ENCODE results near the gene NT5DC2.

The NT5DC2 gene

DNA sequence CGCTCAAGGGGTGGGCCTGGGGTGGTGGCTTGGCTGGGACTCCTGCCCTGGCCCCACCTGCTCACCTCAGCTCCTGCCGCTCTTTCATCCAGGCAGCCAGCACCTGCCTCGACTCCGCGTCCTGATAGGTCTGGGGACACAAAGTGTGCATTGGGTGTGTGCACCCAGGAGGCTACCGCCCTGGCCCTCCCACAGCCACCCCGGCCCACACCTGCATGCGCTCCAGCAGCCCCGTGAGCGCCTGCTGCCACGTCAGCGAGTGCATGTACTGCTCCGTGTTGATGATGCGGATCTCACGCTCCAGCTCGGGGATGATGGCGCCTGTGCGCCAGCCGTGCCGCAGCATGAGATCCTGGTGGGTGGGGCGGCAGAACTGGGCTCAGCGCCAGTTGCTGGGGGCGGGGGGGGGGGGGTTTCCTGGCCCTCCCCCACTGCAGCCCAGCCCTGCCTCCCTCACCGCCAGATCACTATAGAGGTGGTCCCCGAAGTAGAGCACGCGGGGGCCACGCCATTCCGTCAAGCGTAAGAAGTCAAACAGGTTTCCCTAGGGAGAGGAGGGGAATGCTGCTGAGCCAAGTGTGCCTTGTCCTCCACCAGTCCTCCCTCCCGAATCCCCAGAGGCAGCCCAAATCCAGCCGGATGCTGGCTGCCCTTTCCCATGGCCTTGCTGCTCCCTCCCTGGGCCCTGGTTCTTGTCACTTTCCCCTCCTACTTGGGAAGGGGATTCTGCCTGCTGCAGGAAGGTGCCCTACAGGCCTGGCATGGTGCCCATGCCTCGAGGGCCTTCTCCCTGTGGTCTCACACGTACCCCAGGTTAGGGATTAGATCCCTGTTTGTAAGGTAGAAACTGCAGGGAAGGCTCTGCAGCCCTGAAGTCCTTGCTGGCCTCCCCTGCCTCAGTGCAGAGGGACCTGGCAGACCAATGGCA is 8.6 kb downstream of the NT5DC2 start:
- no peak for DNase-seq (ENCODE audit: low read depth)

DNA sequence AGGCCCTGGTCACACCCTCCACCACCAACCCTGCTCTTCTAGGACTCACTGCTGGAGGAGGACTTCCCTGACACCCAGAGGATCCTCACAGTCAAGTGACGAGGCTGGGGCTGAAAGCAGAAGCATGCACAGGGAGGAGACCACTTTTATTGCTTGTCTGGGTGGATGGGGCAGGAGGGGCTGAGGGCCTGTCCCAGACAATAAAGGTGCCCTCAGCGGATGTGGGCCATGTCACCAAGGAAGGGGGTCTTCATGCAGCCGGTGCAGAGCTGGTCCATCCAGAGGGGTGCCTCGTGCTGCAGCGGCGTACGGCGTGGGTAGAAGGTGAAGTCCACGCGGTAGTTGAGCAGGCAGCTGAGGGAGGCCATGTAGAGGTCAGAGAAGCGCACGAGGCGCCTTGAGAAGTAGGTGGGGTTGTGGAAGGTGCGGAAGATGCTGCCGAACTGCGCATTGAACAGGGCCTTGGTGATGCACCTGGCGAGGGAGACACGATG is 9.4 kb downstream of the NT5DC2 start:
- DNase-seq (ENCODE audit: low read depth) = no peak

GRCh38 chr3:52523386-52524257 is 10.0 kb downstream of the NT5DC2 start:
- DNase-seq (ENCODE audit: low read depth) = no peak

DNA sequence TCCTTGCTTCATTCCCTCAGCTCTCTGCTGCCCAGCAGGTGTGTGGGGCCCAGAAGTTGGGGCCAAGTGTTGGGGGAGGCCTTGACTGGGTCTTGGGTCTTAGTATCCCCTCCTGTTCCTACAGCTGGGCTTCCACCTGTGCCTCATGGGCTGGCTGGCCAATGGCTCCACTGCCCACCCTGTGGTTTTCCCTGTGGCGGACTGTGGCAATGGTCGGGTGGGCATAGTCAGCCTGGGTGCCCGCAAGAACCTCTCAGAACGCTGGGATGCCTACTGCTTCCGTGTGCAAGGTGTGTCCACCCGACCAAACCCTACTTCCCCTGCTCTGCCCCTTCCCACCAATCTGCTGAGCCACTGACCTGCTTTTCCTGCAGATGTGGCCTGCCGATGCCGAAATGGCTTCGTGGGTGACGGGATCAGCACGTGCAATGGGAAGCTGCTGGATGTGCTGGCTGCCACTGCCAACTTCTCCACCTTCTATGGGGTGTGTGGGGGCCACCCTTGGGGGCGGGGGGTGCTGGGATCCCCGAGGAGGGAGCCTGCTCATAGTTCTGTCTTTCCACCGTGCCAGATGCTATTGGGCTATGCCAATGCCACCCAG is 10.9 kb downstream of the NT5DC2 start:
- DNase-seq (ENCODE audit: low read depth) = no peak

DNA sequence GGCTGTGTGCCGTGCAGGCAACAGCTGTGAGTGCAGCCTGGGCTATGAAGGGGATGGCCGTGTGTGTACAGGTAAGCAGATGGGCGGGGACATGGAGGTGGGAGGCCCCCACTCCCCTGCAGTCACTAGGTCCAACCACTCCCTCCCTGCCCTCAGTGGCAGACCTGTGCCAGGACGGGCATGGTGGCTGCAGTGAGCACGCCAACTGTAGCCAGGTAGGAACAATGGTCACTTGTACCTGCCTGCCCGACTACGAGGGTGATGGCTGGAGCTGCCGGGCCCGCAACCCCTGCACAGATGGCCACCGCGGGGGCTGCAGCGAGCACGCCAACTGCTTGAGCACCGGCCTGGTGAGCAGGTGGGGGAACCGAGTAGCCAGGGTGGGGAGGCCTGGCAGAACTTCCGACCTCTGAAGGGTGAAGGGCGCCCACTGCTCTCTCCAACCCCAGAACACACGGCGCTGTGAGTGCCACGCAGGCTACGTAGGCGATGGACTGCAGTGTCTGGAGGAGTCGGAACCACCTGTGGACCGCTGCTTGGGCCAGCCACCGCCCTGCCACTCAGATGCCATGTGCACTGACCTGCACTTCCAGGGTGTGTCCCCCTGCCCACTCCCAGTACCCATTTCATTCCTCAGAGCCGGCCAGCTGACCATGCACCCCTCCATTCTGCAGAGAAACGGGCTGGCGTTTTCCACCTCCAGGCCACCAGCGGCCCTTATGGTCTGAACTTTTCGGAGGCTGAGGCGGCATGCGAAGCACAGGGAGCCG is 11.6 kb downstream of the NT5DC2 start:
- no peak for DNase-seq (ENCODE audit: low read depth)

DNA sequence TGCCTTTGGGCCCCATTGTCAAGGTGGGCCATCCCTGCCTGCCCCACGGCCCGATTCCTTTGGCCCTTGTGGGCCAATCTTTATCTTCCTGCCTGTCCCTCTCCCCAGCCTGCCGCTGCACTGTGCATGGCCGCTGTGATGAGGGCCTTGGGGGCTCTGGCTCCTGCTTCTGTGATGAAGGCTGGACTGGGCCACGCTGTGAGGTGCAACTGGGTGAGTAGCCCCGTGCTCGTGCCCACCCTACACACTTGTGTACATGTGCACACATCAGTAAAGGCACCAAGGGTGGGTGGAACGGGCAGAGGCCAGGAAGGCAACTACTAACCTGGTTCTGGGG is 12.2 kb downstream of the NT5DC2 start:
- DNase-seq (ENCODE audit: low read depth) = no peak

- no peak for DNase-seq (ENCODE audit: low read depth)
Observed at GRCh38 chr3:52520716-52521487, 12.8 kb downstream of the NT5DC2 start.

- no peak for DNase-seq (ENCODE audit: low read depth)
Observed at GRCh38 chr3:52520141-52520667, 13.5 kb downstream of the NT5DC2 start.

DNA sequence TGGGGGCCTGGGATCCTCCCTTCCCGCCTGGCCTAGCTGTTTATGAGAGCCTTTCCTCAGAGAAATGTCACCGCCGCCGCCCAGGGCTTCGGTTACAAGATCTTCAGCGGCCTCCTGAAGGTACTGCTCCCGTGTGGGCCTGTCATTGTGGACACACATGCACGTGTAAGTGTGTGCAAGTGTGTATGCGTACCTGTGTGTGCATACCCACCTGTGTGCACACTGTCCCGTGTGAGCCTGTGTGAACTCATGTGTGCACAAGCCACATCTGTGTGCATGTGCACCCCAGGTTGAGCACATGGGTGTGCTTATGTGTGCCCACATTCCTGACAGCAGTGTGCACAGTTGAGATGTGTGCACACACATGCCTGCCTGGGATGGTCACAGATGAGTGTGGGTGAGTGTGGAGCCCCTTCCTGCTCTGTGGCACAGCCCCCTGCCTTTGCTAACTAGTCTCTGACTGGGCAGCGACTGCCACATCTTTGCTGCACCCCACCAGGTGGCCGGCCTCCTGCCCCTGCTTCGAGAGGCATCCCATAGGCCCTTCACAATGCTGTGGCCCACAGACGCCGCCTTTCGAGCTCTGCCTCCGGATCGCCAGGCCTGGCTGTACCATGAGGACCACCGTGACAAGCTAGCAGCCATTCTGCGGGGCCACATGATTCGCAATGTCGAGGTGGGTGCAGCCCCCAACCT is 14.1 kb downstream of the NT5DC2 start:
- no peak for DNase-seq (ENCODE audit: low read depth)

DNA sequence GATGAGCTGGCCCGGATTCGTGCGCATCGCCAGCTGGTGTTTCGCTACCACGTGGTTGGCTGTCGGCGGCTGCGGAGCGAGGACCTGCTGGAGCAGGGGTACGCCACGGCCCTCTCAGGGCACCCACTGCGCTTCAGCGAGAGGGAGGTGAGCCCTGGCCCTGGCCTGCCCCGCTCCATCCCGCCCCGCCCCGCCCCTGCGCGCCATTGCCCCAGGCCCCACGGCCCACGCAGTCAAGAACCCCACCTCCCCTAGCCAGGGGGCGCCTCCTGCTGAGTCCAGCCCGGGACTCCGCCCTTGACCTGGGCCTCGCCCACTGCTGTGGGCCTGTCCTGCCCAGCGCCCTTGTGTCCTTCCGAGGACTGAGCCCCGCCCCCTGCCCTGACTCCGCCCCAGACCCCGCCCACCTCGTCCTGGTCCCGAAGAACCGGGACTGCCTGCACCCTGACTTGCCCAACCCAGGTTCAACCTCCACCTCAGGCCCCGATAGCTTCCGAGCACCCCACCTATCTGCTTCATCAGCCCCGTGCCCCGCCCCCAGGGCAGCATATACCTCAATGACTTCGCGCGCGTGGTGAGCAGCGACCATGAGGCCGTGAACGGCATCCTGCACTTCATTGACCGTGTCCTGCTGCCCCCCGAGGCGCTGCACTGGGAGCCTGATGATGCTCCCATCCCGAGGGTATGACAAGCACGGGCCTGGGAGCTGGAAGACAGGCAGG is 14.8 kb downstream of the NT5DC2 start:
- no peak for DNase-seq (ENCODE audit: low read depth)

- DNase-seq (ENCODE audit: low read depth) = no peak
Observed at GRCh38 chr3:52517796-52518722, 15.6 kb downstream of the NT5DC2 start.

GRCh38 chr3:52516509-52517195 is 17.0 kb downstream of the NT5DC2 start:
- no peak for DNase-seq (ENCODE audit: low read depth)

DNA sequence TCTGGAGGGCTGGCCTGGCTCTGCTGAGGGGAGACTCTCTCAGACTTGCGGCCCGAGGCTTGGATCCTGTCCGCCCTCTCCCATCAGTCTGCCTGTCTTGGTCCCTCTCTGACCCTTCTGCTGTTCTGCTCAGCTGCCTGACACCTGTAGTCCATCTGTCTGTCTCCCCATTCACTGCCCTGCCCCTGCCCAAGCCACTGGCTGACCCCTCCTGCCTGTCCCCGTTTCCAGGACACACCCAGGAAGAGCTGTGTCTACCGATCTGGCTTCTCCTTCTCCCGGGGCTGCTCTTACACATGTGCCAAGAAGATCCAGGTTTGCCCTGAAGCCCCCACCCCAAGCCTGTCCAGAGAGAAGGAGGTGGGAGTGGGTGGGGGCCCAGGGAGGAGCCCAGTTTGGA is 18.5 kb downstream of the NT5DC2 start:
- no peak for DNase-seq (ENCODE audit: low read depth)

DNA sequence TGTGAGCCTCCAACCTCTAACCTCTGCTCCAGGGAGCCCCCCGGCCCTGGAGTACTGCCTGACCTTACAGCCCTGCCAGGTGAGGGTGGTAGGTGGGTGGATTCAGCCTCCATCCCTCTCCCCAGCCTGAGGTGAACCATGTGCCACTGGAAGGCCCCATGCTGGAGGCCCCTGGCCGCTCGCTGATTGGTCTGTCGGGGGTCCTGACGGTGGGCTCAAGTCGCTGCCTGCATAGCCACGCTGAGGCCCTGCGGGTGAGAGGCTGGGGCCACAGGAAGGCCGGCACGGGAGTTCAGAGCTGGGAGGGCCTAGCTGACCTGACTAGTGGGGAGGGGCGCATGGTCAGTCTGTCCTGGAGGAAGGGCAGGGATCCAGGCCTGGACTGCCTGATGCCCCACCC is 19.1 kb downstream of the NT5DC2 start:
- DNase-seq (ENCODE audit: low read depth) = no peak

DNA sequence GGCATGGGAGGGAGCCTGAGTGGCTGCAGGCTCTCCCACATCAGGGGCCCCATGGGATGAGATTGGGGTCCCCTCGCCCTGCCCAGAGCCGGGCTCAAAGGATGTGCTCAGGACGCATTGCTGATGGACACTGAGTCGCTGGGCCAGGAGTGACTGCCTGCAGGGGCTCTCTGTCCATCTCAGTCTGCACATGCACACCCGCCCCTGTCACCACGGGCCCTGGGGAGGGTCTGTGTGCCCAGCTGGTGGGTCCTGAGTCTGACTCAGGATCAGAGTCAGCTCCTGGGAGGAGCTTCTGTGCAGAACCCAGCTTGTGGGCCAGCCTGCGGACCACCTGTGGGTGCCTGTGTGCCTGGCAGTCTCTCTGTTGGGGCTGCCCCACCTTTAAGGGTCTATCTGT is 20.4 kb downstream of the NT5DC2 start:
- no peak for DNase-seq (ENCODE audit: low read depth)

DNA sequence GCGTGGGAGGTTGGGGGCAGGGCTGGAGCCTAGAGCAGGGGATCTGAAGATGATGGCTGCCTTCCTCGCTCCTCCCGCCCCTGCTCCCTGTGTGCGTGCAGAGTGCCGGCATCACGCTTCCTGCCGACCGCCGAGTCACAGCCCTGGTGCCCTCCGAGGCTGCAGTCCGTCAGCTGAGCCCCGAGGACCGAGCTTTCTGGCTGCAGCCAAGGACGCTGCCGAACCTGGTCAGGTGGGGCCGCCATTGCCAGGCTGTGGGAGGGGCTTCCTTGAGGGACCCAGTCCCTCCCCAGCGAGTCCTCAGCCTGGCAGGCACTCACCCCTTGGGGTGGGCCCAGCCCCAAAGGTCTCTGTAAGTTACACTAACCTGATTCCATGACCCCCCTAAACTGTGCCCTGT is 20.9 kb downstream of the NT5DC2 start:
- no peak for DNase-seq (ENCODE audit: low read depth)

DNA sequence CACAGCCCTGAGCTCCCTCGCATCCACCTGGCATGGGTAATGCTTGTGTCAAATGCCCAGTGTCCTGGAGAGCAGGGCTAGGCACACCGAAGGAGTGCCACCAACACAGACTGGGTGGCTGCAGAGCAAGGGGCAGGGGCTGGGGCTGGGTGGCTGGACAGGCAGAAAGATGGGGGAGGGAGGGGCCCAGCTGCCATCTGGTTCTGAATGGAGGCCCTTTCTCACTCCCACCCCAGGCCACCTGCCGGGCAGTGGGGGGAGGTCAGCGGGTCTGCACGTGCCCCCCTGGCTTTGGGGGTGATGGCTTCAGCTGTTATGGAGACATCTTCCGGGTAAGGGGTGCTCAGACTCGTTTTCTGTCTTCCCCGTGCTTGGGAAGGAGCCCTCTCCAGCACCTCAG is 21.6 kb downstream of the NT5DC2 start:
- no peak for DNase-seq (ENCODE audit: low read depth)

DNA sequence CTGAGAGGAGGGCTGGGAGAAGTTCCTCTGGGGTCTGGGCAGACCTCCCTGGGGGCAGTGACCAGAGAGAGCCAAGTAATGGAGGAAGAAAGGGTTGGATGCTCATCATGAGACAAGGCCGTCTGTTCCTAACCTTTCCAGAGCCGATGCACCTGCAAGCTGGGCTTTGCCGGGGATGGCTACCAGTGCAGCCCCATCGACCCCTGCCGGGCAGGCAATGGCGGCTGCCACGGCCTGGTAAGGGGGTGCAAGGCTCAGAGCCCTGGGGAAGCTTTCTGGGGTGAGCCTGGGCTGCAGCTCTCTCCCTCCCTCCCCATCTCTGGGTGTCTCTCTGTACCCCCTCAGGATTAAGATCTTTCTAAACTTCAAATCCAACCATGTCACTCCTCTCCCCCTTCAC is 22.1 kb downstream of the NT5DC2 start:
- no peak for DNase-seq (ENCODE audit: low read depth)
